GM08714 (cell line): ENCODE data around the gene HLA-G.

ENCODE experiments used
- H3K4me3 ChIP-seq: fragments of 200-500 bp; sonication (Bioruptor generic); 2 replicates; pipeline ENCODE4 v1.5.1; 2014; ENCODE audit warnings: mild to moderate bottlenecking, low read length, inconsistent platforms
- ZNF274 ChIP-seq: IDR thresholded peaks from 2 replicates; pipeline ENCODE4 v1.6.1; 2012; ENCODE audit warnings: mild to moderate bottlenecking, low read depth, low read length

The HLA-G gene

DNA sequence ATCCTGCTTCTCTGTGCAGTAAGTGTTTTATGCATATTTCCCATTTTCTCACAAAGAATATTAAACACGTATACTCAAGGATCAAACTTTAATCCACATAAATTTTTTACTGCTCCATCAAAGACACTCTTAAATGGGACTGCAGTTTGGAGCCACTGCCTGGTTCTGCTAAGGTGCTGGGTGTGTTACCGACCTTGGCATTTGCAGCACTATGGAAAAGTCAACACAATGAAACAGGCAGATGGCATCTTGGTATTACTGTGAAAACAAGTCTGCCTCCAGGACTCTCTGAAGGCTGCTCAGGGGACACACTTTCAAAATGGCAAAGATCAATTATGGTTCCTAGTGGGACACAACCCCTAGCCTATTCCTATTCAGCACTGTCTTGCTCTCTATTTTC lies 17.3 kb upstream of the HLA-G start:
- no peak overlapping the region for H3K4me3 ChIP-seq

DNA sequence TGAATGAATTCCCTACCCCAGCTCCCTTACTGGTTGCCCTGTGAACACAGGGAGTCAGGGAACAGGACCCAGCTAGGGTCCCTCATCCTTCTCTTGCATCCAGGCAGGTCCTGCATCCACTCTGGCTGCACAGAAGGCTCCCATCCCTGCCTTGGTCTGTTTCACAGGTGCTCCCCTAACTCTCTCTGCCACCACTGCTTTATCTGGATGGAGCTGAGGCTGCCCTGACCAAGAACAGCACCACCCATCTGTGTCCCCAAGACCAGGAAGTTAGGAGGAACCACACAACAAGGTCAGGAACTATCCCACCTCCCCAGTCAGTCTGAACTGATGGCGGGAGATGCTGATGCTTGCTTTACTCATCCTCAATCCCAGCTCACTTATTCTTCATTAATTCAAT lies 16.2 kb upstream of the HLA-G start:
- no peak overlapping the region for H3K4me3 ChIP-seq
- no peak for TF ChIP-seq ZNF274

More for the DNA sequence above, 17.3 kb upstream of the HLA-G start:
- no peak for TF ChIP-seq ZNF274

DNA sequence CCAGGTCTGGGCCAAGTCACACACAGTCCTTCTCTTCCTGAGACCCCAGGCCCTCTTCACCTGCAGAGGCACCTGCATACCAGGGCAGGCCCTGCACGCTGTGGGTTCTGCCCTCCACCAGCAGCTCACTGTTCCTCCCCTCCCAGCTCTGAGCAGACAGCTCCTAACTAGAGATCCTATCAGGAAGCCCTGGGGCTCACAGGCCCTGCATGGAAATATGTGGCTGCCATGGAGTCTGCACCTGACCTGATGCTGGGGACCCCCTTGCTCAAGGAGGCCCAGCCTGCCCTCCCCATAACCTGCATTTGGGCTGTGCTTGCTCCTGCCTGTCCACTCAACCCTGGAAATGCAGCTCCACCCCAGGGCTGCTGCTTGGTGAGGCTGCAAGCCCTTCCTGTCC lies 14.6 kb upstream of the HLA-G start:
- H3K4me3 ChIP-seq: no peak overlapping the region
- no peak for TF ChIP-seq ZNF274

DNA sequence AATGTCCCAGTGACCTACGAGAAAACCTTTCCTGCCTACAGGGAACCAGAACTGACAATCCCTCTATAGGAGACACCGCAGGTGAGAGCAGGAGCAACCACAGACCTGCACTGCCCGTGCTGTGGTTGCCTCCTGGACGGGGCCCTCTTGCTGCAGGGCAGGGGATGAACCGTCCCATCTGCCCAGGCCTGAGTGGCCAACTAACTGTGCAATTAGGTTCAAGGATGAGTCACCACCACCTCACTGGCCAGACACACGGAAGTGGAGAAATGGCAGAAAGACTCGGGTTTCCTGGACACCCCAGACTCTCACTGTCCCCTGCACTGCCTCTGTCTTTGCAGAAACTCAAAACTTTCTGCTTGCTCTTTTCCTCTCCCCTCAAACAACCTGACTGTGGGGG lies 13.8 kb upstream of the HLA-G start:
- no peak for TF ChIP-seq ZNF274

DNA sequence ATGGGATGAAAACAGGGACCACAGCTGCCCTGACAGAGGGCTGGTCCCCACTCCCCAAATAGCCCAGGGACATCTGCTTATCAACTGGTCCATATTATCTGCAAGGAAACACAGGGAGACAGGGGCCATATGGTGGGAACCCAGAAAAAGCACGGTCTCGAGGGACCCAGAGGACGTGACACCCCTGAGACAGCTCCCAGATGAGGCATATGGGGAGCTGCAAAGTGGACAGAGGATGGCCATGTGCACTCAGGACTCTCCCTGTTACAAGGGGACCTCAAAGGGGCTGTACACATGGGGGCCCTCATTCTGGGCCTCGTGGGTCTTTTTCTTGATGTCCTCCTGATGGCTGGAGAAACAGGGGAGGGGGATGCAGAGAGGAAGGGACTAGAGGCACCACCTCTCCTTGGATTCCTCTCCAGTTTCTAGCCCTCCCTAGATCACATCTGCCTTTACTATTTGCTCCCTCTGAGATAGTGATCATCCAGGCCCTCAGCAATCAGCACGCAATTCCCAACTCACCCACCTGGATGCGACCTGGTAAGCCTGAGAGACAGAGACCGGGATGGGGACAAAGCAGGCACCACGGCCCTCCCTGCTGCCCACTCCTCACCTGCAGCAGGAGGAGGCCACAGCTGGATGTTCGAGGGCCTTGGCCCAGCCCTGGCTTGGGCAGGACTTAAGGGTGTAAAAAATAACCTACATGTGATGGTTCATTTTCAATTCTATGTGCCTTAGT lies 13.1 kb upstream of the HLA-G start:
- no peak for TF ChIP-seq ZNF274
- H3K4me3 ChIP-seq: no peak overlapping the region

More for the DNA sequence above, 13.8 kb upstream of the HLA-G start:
- no peak overlapping the region for H3K4me3 ChIP-seq

DNA sequence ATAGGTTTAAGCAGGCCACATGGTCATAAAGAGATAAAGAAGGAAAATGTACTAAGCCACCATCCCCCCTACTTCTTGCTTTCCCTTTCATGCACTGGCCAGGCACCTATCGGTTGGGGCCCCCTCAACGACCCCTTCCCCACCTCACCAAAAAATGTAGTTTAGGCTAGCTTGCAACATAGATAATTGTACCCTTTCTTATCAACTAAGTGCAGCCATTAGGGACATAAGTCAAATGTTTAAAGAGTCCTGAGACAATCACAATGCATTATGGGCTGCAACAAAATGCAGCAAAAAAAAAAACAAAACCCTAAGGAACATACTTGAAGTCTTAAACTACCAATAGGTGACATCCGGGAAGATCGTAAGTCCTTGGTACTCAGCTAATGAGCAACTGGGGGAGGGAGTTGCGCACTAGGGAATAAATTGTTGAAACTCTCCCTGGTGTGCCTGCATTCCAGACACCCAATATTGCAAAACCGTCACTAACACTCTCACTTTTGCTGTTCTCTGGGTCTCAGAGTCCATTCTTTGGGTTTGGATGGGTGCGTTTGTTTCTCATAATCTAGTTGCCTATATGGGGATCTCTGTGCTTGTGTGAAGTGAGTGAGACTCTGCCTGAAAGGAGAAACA lies 12.4 kb upstream of the HLA-G start:
- no peak for TF ChIP-seq ZNF274
- no peak overlapping the region for H3K4me3 ChIP-seq

DNA sequence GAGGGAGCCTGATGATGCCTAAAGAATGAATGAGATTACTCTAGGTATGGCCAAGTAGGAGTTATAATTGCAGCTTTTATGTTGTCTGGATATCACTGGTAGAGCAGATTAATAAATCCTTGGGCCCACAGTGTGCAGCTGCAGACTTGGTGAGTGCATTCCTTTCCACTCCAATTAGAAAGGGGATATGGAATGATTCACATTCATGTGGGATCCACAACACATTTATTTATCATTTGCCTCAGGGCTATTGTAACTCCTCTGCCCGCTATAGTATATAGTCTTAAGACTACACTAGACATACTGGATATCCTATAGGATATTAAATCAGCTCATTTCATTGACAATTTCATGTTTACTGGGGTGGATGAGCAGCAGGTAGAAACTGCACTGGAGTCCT lies 11.6 kb upstream of the HLA-G start:
- no peak for TF ChIP-seq ZNF274
- no peak overlapping the region for H3K4me3 ChIP-seq

DNA sequence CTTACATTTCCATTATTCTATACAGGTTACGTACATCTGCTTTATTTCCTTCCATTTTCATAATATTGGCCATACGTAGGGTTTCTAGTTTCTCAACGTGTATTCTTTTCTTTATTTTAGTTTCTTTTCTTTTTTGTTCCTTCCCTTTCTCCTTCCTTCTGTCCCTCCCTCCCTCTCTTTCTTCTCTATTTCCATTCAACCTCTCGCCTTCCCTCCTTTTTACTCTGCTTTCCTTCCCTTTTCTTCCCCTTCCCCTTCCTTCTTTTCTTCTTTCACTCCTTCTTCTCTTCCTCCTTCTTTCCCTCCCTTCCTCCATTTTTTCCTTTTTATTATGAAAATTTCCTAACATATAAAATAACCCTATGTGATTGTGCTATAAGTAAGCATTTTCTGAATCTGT lies 8.7 kb upstream of the HLA-G start:
- H3K4me3 ChIP-seq: no peak overlapping the region
- no peak for TF ChIP-seq ZNF274

DNA sequence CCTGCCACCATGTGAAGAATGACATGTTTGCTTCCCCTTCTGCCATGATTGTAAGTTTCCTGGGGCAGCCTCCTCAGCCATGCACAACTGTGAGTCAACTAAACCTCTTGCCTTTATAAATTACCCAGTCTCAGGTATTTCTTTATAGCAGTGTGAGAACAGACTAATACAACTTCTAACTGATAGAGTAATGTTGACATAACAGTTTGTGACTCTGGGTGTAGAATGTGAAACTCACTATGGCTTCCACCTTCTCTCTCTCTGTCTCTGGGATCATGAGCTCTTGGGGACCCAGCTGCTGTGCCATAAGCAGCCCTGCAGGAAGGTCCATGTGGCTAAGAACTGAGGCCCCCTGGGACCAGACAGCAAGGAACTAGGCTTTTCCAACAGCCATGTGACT lies 3.5 kb upstream of the HLA-G start:
- no peak for TF ChIP-seq ZNF274
- no peak overlapping the region for H3K4me3 ChIP-seq

DNA sequence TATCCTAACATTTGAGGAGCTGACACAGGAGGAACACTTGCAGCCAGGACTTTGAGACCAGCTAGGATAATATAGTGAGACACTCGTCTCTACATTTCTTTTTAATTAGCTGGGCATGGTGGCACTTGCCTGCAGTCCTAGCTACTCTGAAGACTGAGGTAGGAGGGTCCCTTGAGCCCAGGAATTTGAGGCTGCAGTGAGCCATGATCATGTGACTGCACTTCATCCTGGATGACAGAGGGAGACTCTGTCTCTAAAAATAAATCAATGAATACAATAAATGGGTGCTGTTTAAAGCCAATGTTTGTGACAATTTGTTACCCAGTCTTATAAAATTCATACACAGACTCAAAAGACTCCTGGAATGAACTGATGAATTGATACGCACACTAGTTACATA lies 1.8 kb upstream of the HLA-G start:
- no peak for TF ChIP-seq ZNF274
- H3K4me3 ChIP-seq: no peak overlapping the region

DNA sequence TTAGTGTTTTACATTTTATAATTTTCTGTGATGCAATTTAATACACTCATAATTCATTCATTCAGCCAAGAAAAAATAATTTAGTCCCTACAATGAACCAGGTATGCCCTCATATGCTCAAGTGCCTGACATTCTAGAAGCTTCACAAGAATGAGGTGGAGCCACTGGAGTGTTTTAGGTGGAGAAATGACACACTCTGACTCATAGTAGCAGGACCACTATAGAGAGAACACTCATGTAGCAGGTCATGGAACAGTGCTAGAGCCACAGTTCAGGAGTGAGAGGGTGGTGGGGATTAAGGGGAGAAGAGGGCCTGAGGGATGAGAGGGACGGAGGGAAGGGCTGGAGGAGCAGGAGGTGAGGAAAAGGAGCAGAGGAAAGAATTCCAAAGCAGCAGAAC lies 1.4 kb upstream of the HLA-G start:
- TF ChIP-seq ZNF274: no peak
- no peak overlapping the region for H3K4me3 ChIP-seq

DNA sequence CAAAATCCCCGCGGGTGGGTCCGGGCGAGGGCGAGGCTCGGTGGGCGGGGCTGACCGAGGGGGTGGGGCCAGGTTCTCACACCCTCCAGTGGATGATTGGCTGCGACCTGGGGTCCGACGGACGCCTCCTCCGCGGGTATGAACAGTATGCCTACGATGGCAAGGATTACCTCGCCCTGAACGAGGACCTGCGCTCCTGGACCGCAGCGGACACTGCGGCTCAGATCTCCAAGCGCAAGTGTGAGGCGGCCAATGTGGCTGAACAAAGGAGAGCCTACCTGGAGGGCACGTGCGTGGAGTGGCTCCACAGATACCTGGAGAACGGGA lies 809 bp downstream of the HLA-G start:
- no peak for TF ChIP-seq ZNF274
- H3K4me3 ChIP-seq: no peak overlapping the region

DNA sequence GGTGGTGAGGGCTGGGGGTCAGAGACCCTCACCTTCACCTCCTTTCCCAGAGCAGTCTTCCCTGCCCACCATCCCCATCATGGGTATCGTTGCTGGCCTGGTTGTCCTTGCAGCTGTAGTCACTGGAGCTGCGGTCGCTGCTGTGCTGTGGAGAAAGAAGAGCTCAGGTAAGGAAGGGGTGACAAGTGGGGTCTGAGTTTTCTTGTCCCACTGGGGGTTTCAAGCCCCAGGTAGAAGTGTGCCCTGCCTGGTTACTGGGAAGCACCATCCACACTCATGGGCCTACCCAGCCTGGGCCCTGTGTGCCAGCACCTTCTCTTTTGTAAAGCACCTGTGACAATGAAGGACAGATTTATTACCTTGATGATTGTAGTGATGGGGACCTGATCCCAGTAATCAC lies 2.1 kb downstream of the HLA-G start:
- no peak for TF ChIP-seq ZNF274
- H3K4me3 ChIP-seq: no peak overlapping the region

DNA sequence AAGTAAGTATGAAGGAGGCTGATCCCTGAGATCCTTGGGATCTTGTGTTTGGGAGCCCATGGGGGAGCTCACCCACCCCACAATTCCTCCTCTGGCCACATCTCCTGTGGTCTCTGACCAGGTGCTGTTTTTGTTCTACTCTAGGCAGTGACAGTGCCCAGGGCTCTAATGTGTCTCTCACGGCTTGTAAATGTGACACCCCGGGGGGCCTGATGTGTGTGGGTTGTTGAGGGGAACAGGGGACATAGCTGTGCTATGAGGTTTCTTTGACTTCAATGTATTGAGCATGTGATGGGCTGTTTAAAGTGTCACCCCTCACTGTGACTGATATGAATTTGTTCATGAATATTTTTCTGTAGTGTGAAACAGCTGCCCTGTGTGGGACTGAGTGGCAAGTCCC lies 2.8 kb downstream of the HLA-G start:
- TF ChIP-seq ZNF274: no peak
- no peak overlapping the region for H3K4me3 ChIP-seq

DNA sequence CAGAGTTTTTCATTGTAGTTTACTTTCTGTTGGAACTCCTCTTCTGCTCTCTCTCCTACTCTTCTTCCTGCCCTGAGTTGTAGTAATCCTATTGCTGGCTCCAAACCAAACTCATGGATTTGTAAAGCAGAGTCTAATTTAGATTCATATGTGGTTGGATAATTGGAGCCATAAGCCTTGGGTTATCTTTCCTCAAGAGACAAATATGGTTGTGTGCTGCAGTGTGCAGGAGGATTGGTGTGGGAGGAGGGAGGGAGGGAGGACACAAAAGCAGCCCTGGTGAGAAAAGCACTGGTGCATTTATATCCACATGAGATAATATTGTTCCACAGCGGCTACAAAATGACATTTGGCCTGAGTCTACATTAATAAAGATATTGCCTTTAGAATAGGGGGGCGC lies 4.2 kb downstream of the HLA-G start:
- H3K4me3 ChIP-seq: no peak overlapping the region
- TF ChIP-seq ZNF274: no peak
